CD4-positive, alpha-beta T cell (primary cell): ENCODE data around the gene HOXB8. TPM values are rescaled to one million over a fixed set of nuclear protein-coding genes. Genes with fewer than 3 reads are reported as not detected.

Source experiments
- ATAC-seq: fragments of 200-7000 bp; cut with Tn5 transposase; one replicate; pipeline ENCODE4 v1.10.0; 2022; ENCODE audit warnings: mild to moderate bottlenecking; ENCODE audit not compliant: poor library complexity
- CTCF ChIA-PET: fragments of 350-600 bp; sonication (Branson Sonifier 250); formaldehyde crosslinking; loops from one replicate; lab custom pipeline; 2021; ENCODE audit warnings: antibody characterized with exemption, inconsistent platforms; lab: Charles Lee
- POLR2A ChIA-PET: fragments of 350-600 bp; sonication (Branson Sonifier 250); formaldehyde crosslinking; loops from one replicate; lab custom pipeline; 2021; ENCODE audit warnings: antibody characterized with exemption, inconsistent platforms; lab: Charles Lee
- DNase-seq, 14 experiments: peaks; one replicate each; pipeline ENCODE4 v3.0.0-alpha.2; 2013 to 2020; ENCODE audit warnings: mixed read lengths in 2 of 14
- H3K27ac ChIP-seq, 2 donors: one replicate each; pipeline versions ENCODE4 v1.5.1 to v1.7.0; 2013; ENCODE audit warnings: low read length in 2 of 2, low read depth in 1 of 2, mild to moderate bottlenecking in 1 of 2
- H3K27me3 ChIP-seq, 2 experiments: 1 replicate in 1 of 2; 2 replicates in 1 of 2; pipeline versions ENCODE4 v1.6.1 to v1.7.0; 2013; ENCODE audit warnings: low read length in 2 of 2, control low read depth in 1 of 2, mild to moderate bottlenecking in 1 of 2, moderate library complexity in 1 of 2; ENCODE audit not compliant: insufficient read depth in 2 of 2, control insufficient read depth in 1 of 2
- H3K36me3 ChIP-seq: one replicate; pipeline ENCODE4 v1.6.1; 2013; ENCODE audit warnings: low read length, control low read depth; ENCODE audit not compliant: insufficient read depth
- H3K4me1 ChIP-seq: one replicate; pipeline ENCODE4 v1.6.1; 2013; ENCODE audit warnings: low read length, control low read depth; ENCODE audit not compliant: insufficient read depth
- H3K4me3 ChIP-seq: one replicate; pipeline ENCODE4 v1.5.1; 2013; ENCODE audit warnings: mild to moderate bottlenecking, low read length, moderate library complexity
- H3K9me3 ChIP-seq, 2 experiments: 1 replicate in 1 of 2; 2 replicates in 1 of 2; pipeline versions ENCODE4 v1.6.1 to v1.7.0; 2013; ENCODE audit warnings: low read length in 2 of 2, mild to moderate bottlenecking in 2 of 2, control low read depth in 1 of 2, moderate library complexity in 1 of 2; ENCODE audit not compliant: control insufficient read depth in 1 of 2, insufficient read depth in 1 of 2
- H3K27ac Mint-ChIP-seq: one replicate; pipeline ENCODE4 v1.8.0; 2020; ENCODE audit warnings: mixed read lengths
- H3K27me3 Mint-ChIP-seq: one replicate; pipeline ENCODE4 v1.8.0; 2021; ENCODE audit warnings: mixed read lengths
- H3K36me3 Mint-ChIP-seq: one replicate; pipeline ENCODE4 v1.8.0; 2021; ENCODE audit warnings: low read depth, mixed read lengths
- H3K4me1 Mint-ChIP-seq: one replicate; pipeline ENCODE4 v1.8.0; 2021; ENCODE audit warnings: low read depth, mixed read lengths
- H3K4me3 Mint-ChIP-seq: one replicate; pipeline ENCODE4 v1.8.0; 2020; ENCODE audit warnings: mild to moderate bottlenecking, mixed read lengths
- H3K9me3 Mint-ChIP-seq: one replicate; pipeline ENCODE4 v1.8.0; 2020; ENCODE audit warnings: mixed read lengths
- CTCF ChIP-seq: fragments of 200-600 bp; IDR thresholded peaks from one replicate; pipeline ENCODE4 v1.8.0; 2022; ENCODE audit warnings: antibody characterized with exemption, mild to moderate bottlenecking
- intact Hi-C, 2 experiments: fragments of 100-400 bp; cut with DNase I in 1 of 2; cut with micrococcal nuclease in 1 of 2; formaldehyde crosslinking; loops; one replicate each; pipeline versions ENCODE4 v1.15.1 to v1.9.0; 2023 to 2025; cut with DNase I, micrococcal nuclease
- total RNA-seq, 174 experiments: library from RNA in 2 of 174; stranded (reverse) in 2 of 174; gene quantifications; one replicate each; pipeline ENCODE4 v1.2.3 and lab custom pipeline; 2021 to 2026

HOXB8 gene
- total RNA-seq, 2 experiments from 2014 or later, result not detected

GRCh38 chr17:48584223-48584741 is 30.8 kb downstream of the HOXB8 start:
- ChIA-PET CTCF (interaction anchor here (1.2 to 1.5 kb wide), 2 partner anchors 35 to 232 kb away, joined by 3 to 5 read pairs; no protein-coding TSS in a partner anchor), POLR2A (interaction anchor here (0.6 kb wide), 1 partner anchor 19 kb away, joined by 3 read pairs; no protein-coding TSS in a partner anchor)
- Histone ChIP-seq H3K27me3 (peaks cover 71 to 88% of the 10 kb centered on the region in 2 experiments), H3K4me3 (no peak overlapping the region), H3K27ac (no peak overlapping the region), H3K36me3 (no peaks in the 10 kb centered on the region), H3K9me3 (peaks cover 0 to 3% of the 10 kb centered on the region in 2 experiments), H3K4me1 (peaks cover 50% of the 10 kb centered on the region)
- Mint-ChIP-seq H3K4me1 (peaks cover 53% of the 10 kb centered on the region), H3K36me3 (no peaks in the 10 kb centered on the region), H3K27ac (no peak overlapping the region), H3K4me3 (peak overlapping the region; percentile 60), H3K27me3 (peaks cover 100% of the 10 kb centered on the region), H3K9me3 (no peaks in the 10 kb centered on the region)
- intact Hi-C loops, result no loop called here
- ATAC-seq (no peak), DNase-seq (no peak)
- TF ChIP-seq CTCF, result no peak

GRCh38 chr17:48583708-48584222 is 31.3 kb downstream of the HOXB8 start:
- no peak for ATAC-seq
- H3K4me3 Mint-ChIP-seq, result peak overlapping the region; percentile 60
- H3K27me3 ChIP-seq, result peaks cover 71 to 87% of the 10 kb centered on the region in 2 experiments
- no peak overlapping the region for H3K27ac Mint-ChIP-seq
- peaks cover 0 to 3% of the 10 kb centered on the region in 2 experiments for H3K9me3 ChIP-seq
- H3K4me1 ChIP-seq, result peaks cover 55% of the 10 kb centered on the region
- H3K27ac ChIP-seq, result no peak overlapping the region
- intact Hi-C loops, result no loop called here
- CTCF ChIA-PET, result interaction anchor here (1.2 to 1.6 kb wide), 3 partner anchors 9 to 232 kb away, joined by 3 to 5 read pairs (median 4); partner anchors contain the start of gene HOXB5
- POLR2A ChIA-PET, result interaction anchor here (0.6 to 0.7 kb wide), 2 partner anchors 19 to 39 kb away, joined by 3 read pairs; no protein-coding TSS in a partner anchor
- no peak overlapping the region for H3K4me3 ChIP-seq
- peaks cover 59% of the 10 kb centered on the region for H3K4me1 Mint-ChIP-seq
- H3K27me3 Mint-ChIP-seq, result peaks cover 100% of the 10 kb centered on the region
- H3K36me3 ChIP-seq, result no peaks in the 10 kb centered on the region
- no peaks in the 10 kb centered on the region for H3K36me3 Mint-ChIP-seq
- TF ChIP-seq CTCF, result no peak
- no peaks in the 10 kb centered on the region for H3K9me3 Mint-ChIP-seq
- DNase-seq, result no peak

- ChIA-PET CTCF (interaction anchor here (1.0 to 1.6 kb wide), 3 partner anchors 10 to 90 kb away, joined by 4 to 6 read pairs (median 6); partner anchors contain the start of gene HOXB5), POLR2A (interaction anchor here (0.6 kb wide), 1 partner anchor 13 kb away, joined by 3 read pairs; no protein-coding TSS in a partner anchor)
- Histone ChIP-seq H3K4me3 (no peak overlapping the region), H3K9me3 (peaks cover 0 to 3% of the 10 kb centered on the region in 2 experiments), H3K27me3 (peaks cover 62 to 79% of the 10 kb centered on the region in 2 experiments), H3K36me3 (no peaks in the 10 kb centered on the region), H3K4me1 (peaks cover 59% of the 10 kb centered on the region), H3K27ac (no peak overlapping the region)
- no peak for TF ChIP-seq CTCF
- H3K27me3 Mint-ChIP-seq, result peaks cover 97% of the 10 kb centered on the region
- DNase-seq (no peak), ATAC-seq (no peak)
- intact Hi-C loops, result no loop called here
- H3K36me3 Mint-ChIP-seq, result no peaks in the 10 kb centered on the region
- peak overlapping the region; percentile 7 for H3K4me3 Mint-ChIP-seq
- no peaks in the 10 kb centered on the region for H3K9me3 Mint-ChIP-seq
- H3K4me1 Mint-ChIP-seq, result peaks cover 66% of the 10 kb centered on the region
- H3K27ac Mint-ChIP-seq, result no peak overlapping the region
These were observed 32.4 kb downstream of the HOXB8 start for GRCh38 chr17:48582750-48583069.
